Left forelimb (tissue), 1 donor: ENCODE measurements around the gene OSBPL8.

Experiments used
- DNase-seq: peaks from one replicate; pipeline ENCODE4 v3.0.0-alpha.2; 2018; ENCODE audit warnings: low spot score

OSBPL8 gene

DNA sequence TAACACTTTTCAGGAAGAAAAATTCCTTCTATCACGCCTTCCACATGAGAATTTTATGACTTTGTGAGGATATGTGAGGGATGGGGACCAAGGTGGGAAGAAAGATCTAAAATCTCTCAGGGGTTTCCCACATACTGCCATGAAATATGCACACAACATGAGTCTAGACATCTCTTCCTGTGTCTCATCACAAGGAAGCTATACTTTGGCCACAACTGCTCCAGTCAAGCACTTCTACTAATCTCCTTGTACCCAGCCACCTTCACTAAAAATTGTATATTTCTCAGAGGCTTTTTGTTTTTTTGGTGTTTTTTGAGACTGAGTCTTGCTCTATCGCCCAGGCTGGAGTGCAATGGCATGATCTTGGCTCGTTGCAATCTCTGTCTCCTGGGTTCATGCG, 3.2 kb downstream of the OSBPL8 start:
- DNase-seq = no peak

DNA sequence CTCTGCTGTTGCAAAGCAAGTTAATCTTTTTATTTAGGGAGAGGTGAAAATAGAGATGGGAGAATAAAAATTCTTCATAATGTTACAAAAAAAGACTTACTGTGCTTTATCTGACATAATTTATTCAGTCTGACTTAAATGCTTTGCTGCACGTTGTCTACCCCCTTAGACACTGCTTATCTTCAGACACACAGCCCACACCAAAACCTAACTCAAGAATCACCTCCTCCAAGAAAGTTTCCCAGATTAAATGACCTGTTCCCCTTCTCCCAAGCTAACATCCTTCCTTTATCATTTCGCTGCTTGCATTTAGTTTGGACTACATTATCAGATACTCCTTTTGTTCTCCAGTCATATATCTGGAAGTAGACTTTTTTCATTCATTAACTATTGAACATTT, 3.8 kb downstream of the OSBPL8 start:
- DNase-seq = no peak

DNA sequence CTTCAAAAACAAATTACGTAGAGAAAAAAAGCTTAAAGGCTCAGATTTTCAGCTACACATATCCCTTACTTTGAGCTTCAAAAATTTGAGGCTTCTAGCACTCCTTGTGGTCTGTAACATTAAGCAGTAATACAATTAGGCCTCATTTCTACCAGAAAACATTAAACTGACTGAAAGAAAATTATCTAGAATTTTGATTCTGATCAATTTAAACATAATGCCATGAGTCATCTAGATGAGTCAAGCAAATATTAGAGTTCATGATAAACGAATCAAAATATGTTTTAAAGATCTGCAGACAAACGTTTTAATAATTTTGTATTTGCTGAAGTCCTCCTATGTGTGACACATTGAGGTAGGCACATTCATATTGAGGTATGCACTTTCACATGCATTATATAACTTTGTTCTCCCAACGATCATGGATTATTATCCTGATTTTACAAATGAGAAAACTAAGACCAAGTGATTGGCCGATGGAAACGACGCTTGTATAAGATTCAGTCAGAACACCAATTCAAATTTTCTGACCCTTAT, 4.3 kb downstream of the OSBPL8 start:
- DNase-seq = no peak

DNA sequence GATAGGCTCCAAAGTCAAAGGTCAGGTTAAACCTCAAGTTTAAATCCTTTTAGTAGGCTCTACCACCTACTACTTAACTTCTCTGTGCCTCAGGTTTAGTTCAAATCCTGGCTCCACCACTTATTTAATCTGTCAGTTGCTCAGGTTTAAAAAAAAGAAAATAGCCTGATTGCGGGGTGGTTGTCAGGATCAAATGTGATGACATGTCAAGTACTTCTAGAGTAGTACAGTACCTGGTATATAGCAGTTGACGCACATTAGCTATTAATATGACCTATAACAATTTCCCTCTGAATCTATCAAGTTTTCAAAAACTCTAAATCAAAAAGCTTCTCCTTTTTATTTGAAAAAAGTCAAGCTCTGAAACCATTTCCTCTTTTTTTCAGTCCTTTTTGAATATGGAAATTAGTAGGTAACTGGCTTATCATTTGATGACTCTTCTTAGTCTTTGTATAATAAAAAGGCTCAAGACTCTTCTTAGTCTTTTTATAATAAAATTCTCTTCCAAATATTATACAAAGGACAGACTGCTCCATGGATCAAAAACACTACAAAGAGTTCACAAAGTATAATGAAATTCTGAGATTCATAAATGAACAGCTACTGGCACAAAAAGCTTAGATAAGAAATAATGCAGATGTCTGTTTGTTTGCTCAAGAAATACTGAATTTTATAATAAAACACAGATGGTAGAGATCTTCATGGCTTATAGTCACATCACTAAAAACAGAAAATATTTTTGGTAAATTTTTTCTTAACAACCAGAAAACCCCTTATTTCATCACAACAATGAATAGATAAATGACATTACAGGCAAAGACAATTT, 5.0 kb downstream of the OSBPL8 start:
- no peak for DNase-seq

DNA sequence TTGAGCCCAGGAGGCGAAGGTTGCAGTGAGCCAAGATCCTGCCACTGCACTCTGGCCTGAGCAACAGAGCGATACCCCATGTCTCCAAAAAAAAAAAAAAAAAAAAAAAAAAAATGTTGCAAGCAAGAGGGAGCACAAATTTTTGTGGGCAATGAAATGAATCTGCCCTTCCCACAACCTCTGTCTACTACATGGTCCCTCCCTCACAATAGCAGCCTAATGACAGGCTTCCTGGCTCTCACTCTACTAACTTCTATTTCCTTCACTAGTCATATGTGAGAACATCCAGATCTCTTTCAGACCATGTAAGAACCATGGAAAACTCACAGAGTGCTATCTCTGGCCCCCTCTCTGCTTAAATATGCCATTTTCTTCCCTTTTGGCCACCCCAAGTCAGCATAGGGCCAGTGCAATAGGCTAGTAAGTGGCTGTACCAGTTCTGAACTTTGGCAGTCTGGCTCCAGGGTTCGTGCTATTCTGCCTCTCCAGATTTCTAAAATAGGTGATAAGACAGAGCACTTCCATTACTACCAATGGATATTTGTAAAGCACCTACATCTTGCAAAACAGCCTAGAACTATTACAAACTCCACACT, 7.1 kb downstream of the OSBPL8 start:
- no peak for DNase-seq

DNA sequence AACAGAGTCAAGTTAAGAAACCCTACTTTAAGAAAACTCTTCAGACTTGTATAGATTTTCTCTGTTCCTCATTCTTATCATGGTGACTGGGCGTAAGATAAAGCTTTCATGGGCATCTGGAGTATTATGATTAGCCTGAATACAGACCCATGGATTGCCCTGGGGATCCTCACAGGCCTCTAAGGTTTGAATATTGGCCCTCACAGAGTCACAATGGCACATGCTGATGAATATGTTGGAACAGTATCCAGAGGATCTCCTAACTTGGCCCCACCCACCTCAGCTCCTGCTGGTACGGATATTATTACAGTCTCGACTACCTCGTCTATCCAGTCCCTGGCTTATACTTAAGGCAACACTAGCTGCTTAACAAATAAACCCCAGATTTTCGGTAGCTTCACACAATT, 8.1 kb downstream of the OSBPL8 start:
- no peak for DNase-seq

DNA sequence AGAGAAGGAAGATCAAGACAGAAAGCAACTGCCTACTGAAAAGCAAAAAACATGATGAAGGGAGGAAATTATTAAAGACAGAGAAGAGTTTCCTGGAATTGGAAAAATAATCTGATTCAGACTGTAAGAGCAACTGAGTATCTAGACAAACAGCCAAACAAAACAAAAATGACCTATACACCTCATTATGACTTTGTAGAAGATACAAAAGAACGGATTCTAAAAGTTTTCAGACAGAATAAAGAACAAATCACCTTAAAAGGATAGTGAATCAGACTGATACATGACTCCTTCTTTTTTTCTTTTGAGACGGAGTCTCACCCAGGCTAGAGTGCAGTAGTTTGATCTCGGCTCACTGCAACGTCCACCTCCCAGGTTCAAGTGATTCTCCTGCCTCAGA, 10.4 kb downstream of the OSBPL8 start:
- no peak for DNase-seq

DNA sequence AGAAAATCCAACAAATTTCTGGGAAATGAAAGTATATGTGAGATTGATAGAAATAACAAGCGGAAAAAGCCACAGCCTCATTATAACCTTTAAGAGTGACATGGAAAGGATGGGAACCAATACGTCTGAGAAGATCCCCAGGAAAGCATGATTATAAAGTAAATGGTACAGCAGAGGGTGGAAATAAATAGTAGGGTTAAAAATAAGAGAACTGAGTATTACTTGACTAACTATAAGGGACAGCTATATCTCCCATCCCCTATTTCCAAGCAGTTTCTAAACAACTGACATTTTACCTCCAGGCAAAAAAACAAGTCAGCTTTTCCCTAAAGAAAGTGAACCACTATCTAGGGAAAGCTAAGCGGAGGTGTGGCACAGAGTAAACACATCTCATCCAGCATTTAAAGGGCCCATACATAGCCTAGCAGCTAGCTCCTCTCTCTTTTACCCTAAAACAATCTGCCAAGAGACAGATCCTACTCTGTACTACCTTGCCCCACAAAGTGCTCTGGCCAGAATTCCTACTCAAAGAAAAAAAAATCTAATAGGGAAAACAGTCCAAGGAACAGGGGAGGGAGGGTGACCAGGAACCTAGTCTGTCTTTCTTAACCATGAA, 11.2 kb downstream of the OSBPL8 start:
- no peak for DNase-seq

DNA sequence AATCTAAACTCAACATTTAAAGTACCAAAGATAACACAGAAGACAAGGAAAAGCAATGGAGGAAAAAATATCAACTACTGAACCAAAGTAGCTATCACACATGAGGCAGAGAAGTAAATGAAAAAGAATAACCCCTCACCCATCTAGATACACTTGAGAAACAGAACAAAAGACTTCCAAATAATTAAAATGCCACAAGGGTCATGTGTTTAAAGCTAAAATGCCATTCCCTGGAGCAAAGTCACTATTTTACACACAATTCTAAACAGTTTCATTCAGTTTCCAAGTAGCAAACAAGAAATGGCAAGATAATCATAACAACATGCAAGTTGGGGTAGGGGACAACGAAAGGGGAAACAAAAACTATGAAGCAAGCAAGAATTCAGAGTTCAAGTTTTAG, 12.0 kb downstream of the OSBPL8 start:
- no peak for DNase-seq

DNA sequence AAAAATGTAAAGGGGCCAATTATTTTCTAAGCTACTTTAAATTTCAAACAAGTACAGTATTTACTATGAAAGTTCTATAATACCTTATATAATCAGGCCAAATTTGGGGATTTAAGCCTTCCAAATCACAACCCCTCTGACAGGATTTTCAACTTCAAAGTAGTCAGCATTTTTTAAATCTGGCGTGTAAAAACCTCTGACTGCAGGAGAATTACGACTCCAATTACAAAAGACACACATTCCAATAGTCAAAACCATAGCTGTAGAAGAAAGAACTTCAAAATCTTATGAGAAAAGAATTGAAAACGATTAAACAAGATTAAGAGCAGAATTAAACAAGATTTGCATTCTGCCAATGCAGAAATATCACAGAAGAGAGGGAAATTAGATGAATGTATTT, 12.7 kb downstream of the OSBPL8 start:
- no peak for DNase-seq

DNA sequence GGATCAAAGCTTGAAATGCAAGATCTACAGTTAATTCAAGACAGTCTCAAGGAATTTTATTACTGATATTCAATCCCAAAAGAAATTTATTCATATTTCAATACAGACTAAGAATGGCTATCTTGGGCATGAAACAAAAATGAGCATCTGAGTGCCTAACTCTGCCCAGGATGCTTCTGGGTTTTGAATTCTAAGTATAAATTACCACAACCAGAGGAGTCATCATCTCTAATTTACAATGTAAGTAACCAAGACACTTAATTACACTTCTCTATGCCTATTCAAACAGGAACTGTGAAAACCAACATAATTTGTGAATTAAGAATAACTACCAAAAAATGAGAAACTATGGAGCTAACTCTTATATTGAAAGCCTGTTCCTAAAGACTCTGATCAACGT, 14.1 kb downstream of the OSBPL8 start:
- DNase-seq = no peak

DNA sequence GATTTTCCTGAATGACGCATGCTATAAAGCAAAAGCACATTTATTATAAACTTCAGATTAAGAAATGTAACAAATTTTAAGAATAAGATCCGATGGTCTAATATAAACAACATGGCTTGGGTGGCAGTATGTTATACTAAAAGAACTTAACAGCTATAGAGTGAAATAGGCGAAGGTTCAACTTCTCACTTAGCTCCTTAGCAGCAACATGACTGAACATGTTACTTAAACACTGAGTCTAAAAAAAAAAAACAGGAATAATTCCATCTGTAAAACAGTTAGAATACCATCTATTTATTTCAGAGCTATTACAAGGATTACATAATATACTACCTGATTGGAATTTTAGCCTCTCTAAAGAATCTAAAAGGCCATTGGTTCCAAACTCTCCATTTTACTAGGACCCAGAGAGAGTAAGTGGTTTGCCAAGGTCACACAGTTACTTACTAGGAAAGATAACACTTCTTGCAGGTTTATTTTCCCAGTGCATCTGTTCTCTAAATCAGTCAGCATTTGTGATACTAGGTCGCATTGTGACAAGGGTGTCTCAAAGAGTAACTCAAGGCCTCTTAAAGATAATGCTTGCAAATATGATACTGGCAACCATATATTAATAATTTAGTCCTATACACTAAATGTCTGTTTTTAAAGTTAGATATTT, 14.8 kb downstream of the OSBPL8 start:
- DNase-seq = no peak

DNA sequence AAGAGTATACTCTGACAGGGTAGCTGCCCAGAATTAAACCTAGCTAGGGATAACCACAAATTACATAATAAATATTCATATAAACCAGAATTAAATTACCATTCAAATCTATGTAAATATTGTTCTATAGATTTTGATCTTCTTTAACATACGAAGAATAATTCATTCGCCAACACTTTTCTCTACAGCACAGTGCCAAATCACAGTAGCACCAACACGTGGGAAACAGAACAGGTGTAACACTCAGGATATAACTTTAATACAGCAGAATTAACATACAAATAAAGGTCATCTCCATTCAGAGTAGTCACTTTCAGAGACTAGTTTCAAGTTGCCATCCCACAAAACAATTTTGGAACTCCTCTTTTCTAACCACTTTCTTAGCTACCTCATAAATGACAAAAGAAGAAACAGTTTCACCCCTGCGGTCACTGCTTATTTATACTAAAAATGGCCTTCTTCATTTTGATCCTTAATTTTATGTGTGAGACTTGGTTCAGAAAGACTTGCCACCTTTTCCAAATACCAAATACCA, 15.7 kb downstream of the OSBPL8 start:
- no peak for DNase-seq

DNA sequence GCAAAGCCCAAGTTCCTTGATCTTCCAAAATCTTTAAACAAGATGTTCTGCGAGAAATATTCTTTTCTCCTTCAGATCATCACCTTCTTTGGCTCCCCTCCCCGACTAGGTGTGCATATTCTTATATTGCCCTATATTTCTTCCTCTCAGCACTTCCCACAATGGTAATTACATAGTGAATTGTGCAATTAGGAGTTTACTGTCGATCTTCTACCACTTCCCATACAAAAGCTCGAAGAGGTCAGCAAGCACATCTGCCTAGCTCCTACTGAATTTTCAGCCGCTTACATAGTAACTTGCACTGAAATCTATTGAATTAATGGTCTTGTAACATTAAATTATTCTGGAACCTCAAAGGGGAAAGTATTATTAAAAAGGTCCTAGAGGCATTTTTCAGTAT, 16.7 kb downstream of the OSBPL8 start:
- DNase-seq = no peak

DNA sequence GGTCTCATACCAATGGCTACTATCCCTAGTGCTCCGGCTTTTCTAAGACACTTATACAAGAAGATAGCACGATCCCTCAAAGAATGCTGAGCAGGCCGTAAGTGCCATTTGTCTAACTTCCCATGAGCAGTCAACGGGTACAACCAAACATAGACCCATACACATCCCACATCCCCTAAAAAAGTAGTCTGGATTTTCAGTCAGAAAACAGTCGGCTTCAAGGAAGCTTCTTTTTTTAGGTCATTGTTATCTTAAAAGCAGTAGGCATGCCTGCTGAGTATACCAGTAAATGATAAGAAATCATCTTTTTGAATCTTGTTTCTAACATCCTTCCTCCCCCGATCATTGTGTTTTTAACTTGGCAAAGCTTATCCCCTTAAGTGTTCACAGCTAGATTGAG, 19.8 kb downstream of the OSBPL8 start:
- no peak for DNase-seq

DNA sequence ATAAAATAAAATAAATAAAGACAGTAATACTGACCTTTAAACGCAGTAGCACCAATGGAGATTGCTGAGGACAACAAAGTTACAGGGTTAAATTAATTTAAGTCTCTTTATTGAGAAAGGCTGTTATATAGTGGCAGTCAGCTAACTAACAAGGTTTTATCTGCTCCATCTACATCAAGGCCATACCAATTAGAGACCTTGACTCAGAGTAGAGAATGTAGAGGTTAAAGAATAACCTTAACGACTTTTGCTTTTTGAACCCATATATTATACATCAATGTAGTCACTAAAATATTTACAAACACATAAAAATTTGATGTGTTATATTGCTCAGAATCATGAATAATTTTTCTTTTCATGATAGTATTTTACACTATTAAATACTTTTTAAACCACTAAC, 21.6 kb downstream of the OSBPL8 start:
- DNase-seq = no peak

DNA sequence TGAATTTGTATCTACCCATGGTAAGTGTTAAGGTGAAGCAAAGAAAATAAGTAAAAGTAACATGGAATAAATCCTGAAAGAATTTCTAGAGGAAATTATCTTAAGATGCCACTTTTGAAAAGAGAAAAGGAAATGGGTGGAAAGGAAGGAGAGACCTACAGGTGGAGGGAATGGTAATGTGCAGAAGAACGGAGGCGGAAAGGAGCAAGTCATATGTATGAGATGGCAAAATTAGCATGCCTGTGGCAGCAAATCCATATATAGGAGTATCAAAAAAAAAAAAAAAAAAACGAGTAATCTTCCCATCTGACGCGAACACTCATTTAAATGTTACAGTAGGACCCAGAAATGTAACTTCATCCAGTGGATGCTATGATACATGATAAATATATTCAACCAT, 23.0 kb downstream of the OSBPL8 start:
- DNase-seq = no peak

DNA sequence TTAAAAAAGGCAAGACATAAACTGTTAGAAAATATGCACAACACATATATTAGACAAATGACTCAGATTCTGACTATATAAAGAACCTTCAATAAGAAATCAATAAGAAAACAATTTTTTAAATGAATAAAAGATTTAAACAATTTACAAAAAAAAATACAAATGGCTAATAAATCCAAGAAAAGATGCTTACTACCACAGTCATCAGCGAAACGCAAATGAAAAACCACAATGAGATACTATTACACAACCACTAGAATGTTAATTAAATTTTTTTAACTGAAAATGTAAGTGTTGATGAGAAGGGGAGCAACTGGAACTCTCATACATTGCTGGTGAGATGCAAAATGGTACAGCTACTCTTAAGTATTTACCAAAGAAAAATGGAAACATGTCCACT, 24.4 kb downstream of the OSBPL8 start:
- no peak for DNase-seq

DNA sequence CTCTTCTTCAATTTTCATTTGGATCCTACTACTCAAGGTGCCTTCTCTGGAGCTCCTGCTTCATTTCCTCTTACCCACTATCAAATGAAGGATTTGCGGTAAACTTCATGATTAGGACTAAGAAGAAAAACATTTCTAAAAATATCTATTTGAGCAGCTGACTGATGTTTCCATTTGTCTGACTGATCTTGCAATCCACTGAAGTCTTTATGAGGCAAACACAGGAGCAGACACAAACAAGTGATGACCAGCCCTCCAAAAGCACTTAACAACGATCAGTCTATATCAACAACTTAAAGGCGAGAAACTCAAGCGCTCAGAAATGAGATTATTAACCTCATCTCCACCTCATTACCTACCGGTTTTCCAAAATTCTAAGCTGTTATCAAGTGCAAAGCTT, 26.2 kb downstream of the OSBPL8 start:
- no peak for DNase-seq

DNA sequence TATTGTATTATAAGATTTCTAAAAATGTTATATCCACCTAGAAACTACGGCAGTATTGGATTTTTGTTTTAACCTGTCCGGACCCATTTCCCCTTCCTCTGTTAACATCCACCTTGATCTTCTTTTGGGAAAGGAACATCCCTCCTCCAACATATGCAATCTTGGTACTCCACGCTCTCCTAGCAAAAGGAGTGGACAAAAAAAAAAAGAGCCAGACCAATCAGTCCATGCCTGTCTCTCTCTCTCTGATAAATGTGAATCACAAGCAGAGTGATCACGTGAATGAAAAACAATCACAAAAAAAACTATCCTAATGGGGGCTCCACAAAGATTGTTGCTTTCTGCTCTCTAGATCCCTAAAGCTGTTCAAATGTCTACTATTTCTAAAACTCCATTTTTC, 27.1 kb downstream of the OSBPL8 start:
- no peak for DNase-seq

DNA sequence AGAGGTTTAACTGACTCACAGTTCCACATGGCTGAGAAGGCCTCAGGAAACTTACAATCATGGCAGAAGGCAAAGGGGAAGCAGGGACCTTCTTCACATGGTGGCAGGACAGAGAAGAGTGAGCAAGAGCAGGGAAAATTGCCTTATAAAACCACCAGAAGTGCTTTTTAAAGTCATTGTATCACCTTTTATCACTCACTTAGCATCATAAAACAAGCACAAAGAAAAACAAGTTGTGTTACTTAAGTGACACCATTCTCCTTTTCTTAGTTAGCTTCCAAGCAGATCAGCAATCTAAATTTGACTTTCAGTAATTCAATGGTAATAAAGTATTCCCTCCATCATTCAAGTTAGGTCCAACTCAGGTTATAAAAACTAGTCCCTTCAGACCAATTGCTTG, 28.5 kb downstream of the OSBPL8 start:
- no peak for DNase-seq

DNA sequence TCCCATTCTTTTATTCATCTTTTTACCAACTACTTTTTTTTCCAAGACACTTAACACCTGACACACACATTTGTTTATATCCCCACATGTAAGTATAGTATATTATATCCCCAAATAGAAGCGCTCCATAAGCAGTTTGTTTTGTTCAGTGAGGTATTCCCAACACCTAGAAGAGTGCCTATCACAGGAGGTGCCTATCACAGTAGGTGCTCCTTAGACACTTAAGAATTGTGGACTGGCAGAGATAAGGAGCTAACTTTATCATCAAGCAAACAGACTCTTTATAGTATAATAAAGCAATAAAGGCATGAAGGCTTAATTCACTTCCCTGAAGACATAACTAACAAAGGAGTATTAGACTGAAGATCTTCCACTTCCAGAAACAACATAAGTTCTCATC, 29.1 kb downstream of the OSBPL8 start:
- DNase-seq = no peak
